T-helper 1 cell (primary cell): Measurements from ENCODE around the gene SKP1.

ENCODE experiments used
- DNase-seq, 5 donors: peaks; one replicate each; pipeline ENCODE4 v3.0.0-alpha.2; 2012 to 2020

SKP1 gene

GRCh38 chr5:134143431-134143830 is 33.3 kb downstream of the SKP1 start:
- no peak for DNase-seq

- DNase-seq = peak in 1 of 5 donors; percentile 1
Measured at GRCh38 chr5:134142806-134143205, 33.9 kb downstream of the SKP1 start.

GRCh38 chr5:134142052-134142451 is 34.7 kb downstream of the SKP1 start:
- DNase-seq = no peak

- DNase-seq = peak in 1 of 5 donors; percentile 2
Measured at GRCh38 chr5:134141331-134142050, 35.3 kb downstream of the SKP1 start.

- peak in 2 of 5 donors; percentile 54 to 55 for DNase-seq
Measured at GRCh38 chr5:134140530-134141201, 36.1 kb downstream of the SKP1 start.

- no peak for DNase-seq
Measured at GRCh38 chr5:134139891-134140469, 36.8 kb downstream of the SKP1 start.

- DNase-seq = no peak
Measured at GRCh38 chr5:134139377-134139851, 37.3 kb downstream of the SKP1 start.

- peak in 1 of 5 donors; percentile 70 for DNase-seq
Measured at GRCh38 chr5:134138416-134139376, 38.1 kb downstream of the SKP1 start.

GRCh38 chr5:134136771-134137170 is 40.0 kb downstream of the SKP1 start:
- no peak for DNase-seq

GRCh38 chr5:134136221-134136631 is 40.5 kb downstream of the SKP1 start:
- DNase-seq = no peak

GRCh38 chr5:134135091-134135655 is 41.6 kb downstream of the SKP1 start:
- DNase-seq = no peak

- no peak for DNase-seq
Measured at GRCh38 chr5:134133995-134134541, 42.7 kb downstream of the SKP1 start.

- no peak for DNase-seq
Measured at GRCh38 chr5:134133188-134133994, 43.4 kb downstream of the SKP1 start.

GRCh38 chr5:134132372-134133187 is 44.2 kb downstream of the SKP1 start:
- peak; percentile 68 to 80 (median 78) for DNase-seq

GRCh38 chr5:134131578-134132350 is 45.0 kb downstream of the SKP1 start:
- no peak for DNase-seq

GRCh38 chr5:134131165-134131564 is 45.6 kb downstream of the SKP1 start:
- DNase-seq = no peak

- DNase-seq = no peak
Measured at GRCh38 chr5:134130239-134130945, 46.4 kb downstream of the SKP1 start.

- peak in 1 of 5 donors; percentile 49 for DNase-seq
Measured at GRCh38 chr5:134129411-134130238, 47.1 kb downstream of the SKP1 start.
